Fibroblast of lung (primary cell): Measurements from ENCODE around the gene XYLT1. TPM values are rescaled to one million over a fixed set of nuclear protein-coding genes. Genes with fewer than 3 reads are reported as not detected.

ENCODE experiments used
- DNase-seq, 2 donors: peaks; one replicate each; pipeline versions ENCODE4 v3.0.0 to v3.0.0-alpha.2; 2010; ENCODE audit warnings: low read depth in 2 of 2
- H2AFZ ChIP-seq: 2 replicates; pipeline ENCODE4 v1.5.1; 2012; ENCODE audit warnings: low read length, control low read depth, inconsistent platforms
- H3K27ac ChIP-seq: 2 replicates; pipeline ENCODE4 v1.5.1; 2011; ENCODE audit warnings: low read length, control low read depth; ENCODE audit not compliant: insufficient read depth
- H3K27me3 ChIP-seq: 2 replicates; pipeline ENCODE4 v1.5.1; 2011; ENCODE audit warnings: mild to moderate bottlenecking, low read length; ENCODE audit not compliant: control insufficient read depth, insufficient read depth
- H3K36me3 ChIP-seq: 2 replicates; pipeline ENCODE4 v1.5.1; 2011; ENCODE audit warnings: low read length; ENCODE audit not compliant: control insufficient read depth, insufficient read depth
- H3K4me1 ChIP-seq: 2 replicates; pipeline ENCODE4 v1.5.1; 2011; ENCODE audit warnings: low read length; ENCODE audit not compliant: control insufficient read depth, insufficient read depth; ENCODE audit errors: extremely low read depth
- H3K4me2 ChIP-seq: 2 replicates; pipeline ENCODE4 v1.5.1; 2011; ENCODE audit warnings: low read length, control low read depth; ENCODE audit not compliant: insufficient read depth; ENCODE audit errors: extremely low read depth
- H3K4me3 ChIP-seq, 4 experiments: fragments of 200-600 bp in 1 of 4; sonication (generic) in 1 of 4; replicated peaks in 1 of 4; 2 replicates each; pipeline ENCODE4 v1.5.1; 2011 to 2016; ENCODE audit warnings: low read length in 4 of 4, low read depth in 3 of 4, mild to moderate bottlenecking in 3 of 4, control low read depth in 2 of 4, inconsistent platforms in 1 of 4, mixed read lengths in 1 of 4; ENCODE audit not compliant: insufficient read depth in 1 of 4; ENCODE audit errors: control extremely low read depth in 1 of 4
- H3K79me2 ChIP-seq: 2 replicates; pipeline ENCODE4 v1.5.1; 2012; ENCODE audit warnings: mild to moderate bottlenecking, low read length, inconsistent platforms; ENCODE audit not compliant: control insufficient read depth, insufficient read depth
- H3K9ac ChIP-seq: 2 replicates; pipeline ENCODE4 v1.5.1; 2011; ENCODE audit warnings: mild to moderate bottlenecking, low read length, control low read depth; ENCODE audit not compliant: insufficient read depth
- H3K9me3 ChIP-seq: 2 replicates; pipeline ENCODE4 v1.5.1; 2012; ENCODE audit warnings: low read depth, low read length; ENCODE audit not compliant: control insufficient read depth, insufficient read depth
- H4K20me1 ChIP-seq: 2 replicates; pipeline ENCODE4 v1.5.1; 2011; ENCODE audit warnings: low read length; ENCODE audit not compliant: control insufficient read depth, insufficient read depth; ENCODE audit errors: extremely low read depth
- EZH2 ChIP-seq: IDR thresholded peaks from 2 replicates; pipeline ENCODE4 v1.5.1; 2012; ENCODE audit warnings: low read length, control low read depth, mild to moderate bottlenecking; ENCODE audit errors: missing control alignments
- polyA plus RNA-seq, 2 donors: library from polyadenylated mRNA; depleted of rRNA in 1 of 2; stranded (reverse) in 1 of 2; unstranded in 1 of 2; fragments of >200 nt; gene quantifications; 2 replicates each; pipeline ENCODE4 v1.2.1, GENCODE V29; 2011 to 2012; ENCODE audit warnings: missing spikeins in 1 of 2
- total RNA-seq: library from RNA; depleted of rRNA; stranded (reverse); fragments of >200 nt; gene quantifications from 2 replicates; pipeline ENCODE4 v1.2.1, GENCODE V29; 2014
- TF ChIP-seq, protein P1 (sequence below), 2 donors: IDR thresholded peaks in 1 of 2; conservative IDR thresholded peaks in 1 of 2; 1 replicate in 1 of 2; 2 replicates in 1 of 2; pipeline ENCODE4 v1.5.1; 2011 to 2012; ENCODE audit warnings: low read length in 2 of 2, control low read depth in 1 of 2, inconsistent platforms in 1 of 2, low read depth in 1 of 2, mild to moderate bottlenecking in 1 of 2

XYLT1 gene
- total and polyA plus RNA-seq, 2 donors (not counting 1 experiment from before 2014, with no cell fraction given): 9.3 to 21.8 TPM

DNA sequence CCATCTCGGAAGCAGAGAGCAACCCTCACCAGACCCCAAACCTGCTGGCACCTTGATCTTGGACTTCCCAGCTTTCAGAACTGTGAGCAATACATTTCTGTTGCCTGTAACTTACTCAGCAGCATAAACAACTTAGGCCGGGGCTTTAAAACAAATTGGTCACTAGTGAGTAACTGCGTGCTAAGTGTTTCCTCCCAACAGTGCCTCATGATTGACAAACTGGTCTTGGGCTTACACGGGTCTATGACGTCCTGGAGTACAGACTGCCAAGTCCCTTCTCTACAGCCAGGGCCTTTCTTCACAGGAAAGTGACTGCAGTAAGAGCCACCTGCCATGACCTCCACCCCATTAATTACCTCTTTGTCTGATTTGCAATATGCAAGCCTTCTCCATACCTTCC lies 136.7 kb downstream of the XYLT1 start:
- Histone ChIP-seq H3K4me3 (no peak overlapping the region), H3K4me2 (no peak overlapping the region), H3K9me3 (no peaks in the 10 kb centered on the region), H3K27me3 (no peaks in the 10 kb centered on the region), H3K36me3 (no peaks in the 10 kb centered on the region), H2AFZ (no peak overlapping the region), H3K27ac (no peak overlapping the region), H4K20me1 (no peaks in the 10 kb centered on the region), H3K4me1 (peaks cover 3% of the 10 kb centered on the region), H3K79me2 (no peaks in the 10 kb centered on the region), H3K9ac (no peak overlapping the region)
- peak; percentile 84 to 88 for DNase-seq
- TF ChIP-seq, protein P1, sequence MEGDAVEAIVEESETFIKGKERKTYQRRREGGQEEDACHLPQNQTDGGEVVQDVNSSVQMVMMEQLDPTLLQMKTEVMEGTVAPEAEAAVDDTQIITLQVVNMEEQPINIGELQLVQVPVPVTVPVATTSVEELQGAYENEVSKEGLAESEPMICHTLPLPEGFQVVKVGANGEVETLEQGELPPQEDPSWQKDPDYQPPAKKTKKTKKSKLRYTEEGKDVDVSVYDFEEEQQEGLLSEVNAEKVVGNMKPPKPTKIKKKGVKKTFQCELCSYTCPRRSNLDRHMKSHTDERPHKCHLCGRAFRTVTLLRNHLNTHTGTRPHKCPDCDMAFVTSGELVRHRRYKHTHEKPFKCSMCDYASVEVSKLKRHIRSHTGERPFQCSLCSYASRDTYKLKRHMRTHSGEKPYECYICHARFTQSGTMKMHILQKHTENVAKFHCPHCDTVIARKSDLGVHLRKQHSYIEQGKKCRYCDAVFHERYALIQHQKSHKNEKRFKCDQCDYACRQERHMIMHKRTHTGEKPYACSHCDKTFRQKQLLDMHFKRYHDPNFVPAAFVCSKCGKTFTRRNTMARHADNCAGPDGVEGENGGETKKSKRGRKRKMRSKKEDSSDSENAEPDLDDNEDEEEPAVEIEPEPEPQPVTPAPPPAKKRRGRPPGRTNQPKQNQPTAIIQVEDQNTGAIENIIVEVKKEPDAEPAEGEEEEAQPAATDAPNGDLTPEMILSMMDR (conservative IDR thresholded peaks at IDR 0.05 in 1 of 2, IDR thresholded peaks at IDR 0.05 in 1 of 2; ENCODE audit: low read depth in 1 of 2, low read length in 2 of 2): no peak
- no peak for TF ChIP-seq EZH2

DNA sequence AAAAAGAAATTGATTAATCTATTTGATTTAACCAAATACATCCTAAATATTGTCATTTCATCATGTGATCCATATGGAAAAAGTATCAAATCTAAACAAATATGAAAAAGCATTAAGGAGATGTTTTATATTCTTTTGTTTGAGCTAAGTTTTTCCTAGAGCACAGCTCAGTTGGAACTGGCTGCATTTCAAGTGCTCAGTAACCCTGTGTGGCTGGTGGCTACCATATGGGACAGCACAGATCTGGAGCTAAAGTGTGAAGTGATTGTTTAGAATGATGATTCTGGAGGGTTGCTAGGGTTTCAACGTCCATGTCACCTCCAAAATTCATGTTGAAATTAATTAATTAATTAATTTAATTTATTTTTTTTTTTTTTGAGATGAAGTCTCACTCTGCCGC lies 137.5 kb downstream of the XYLT1 start:
- no peak overlapping the region for H3K9ac ChIP-seq
- no peaks in the 10 kb centered on the region for H3K36me3 ChIP-seq
- no peaks in the 10 kb centered on the region for H3K9me3 ChIP-seq
- TF ChIP-seq EZH2: no peak
- TF ChIP-seq, protein P1 (conservative IDR thresholded peaks at IDR 0.05 in 1 of 2, IDR thresholded peaks at IDR 0.05 in 1 of 2; ENCODE audit: low read depth in 1 of 2, low read length in 2 of 2): no peak
- no peak for DNase-seq
- H3K79me2 ChIP-seq: no peaks in the 10 kb centered on the region
- H3K4me1 ChIP-seq: peaks cover 3% of the 10 kb centered on the region
- H2AFZ ChIP-seq: no peak overlapping the region
- H3K4me3 ChIP-seq: no peak overlapping the region
- no peaks in the 10 kb centered on the region for H3K27me3 ChIP-seq
- no peaks in the 10 kb centered on the region for H4K20me1 ChIP-seq
- H3K27ac ChIP-seq: no peak overlapping the region
- no peak overlapping the region for H3K4me2 ChIP-seq

DNA sequence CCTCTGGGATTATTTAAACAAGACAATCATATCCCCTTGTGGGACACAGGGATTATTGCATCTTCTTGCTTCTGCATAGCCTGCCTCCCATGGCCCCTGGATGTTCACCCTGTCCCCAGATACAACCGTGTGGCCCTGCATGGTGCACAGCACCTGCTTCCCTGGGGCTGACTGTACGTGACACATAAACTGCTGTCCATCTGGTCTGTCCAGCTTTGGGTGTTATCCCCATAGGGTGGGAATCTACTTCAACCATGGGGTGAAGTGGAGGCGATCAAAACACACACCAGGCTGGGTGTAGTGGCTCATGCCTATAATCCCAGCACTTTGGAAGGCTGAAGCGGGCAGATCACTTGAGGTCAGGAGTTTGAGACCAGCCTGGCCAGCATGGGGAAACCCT lies 138.8 kb downstream of the XYLT1 start:
- no peak overlapping the region for H3K4me2 ChIP-seq
- no peak for TF ChIP-seq EZH2
- TF ChIP-seq, protein P1 (conservative IDR thresholded peaks at IDR 0.05 in 1 of 2, IDR thresholded peaks at IDR 0.05 in 1 of 2; ENCODE audit: low read depth in 1 of 2, low read length in 2 of 2): no peak
- H3K9ac ChIP-seq: no peak overlapping the region
- H3K27ac ChIP-seq: no peak overlapping the region
- H3K4me3 ChIP-seq: no peak overlapping the region
- H4K20me1 ChIP-seq: no peaks in the 10 kb centered on the region
- DNase-seq: no peak
- H3K79me2 ChIP-seq: no peaks in the 10 kb centered on the region
- H3K36me3 ChIP-seq: no peaks in the 10 kb centered on the region
- no peaks in the 10 kb centered on the region for H3K9me3 ChIP-seq
- peaks cover 3% of the 10 kb centered on the region for H3K4me1 ChIP-seq
- no peak overlapping the region for H2AFZ ChIP-seq
- no peaks in the 10 kb centered on the region for H3K27me3 ChIP-seq
